HepG2 (cell line): ENCODE measurements around the gene KRTAP10-2. TPM values are rescaled to one million over a fixed set of nuclear protein-coding genes. Genes with fewer than 3 reads are reported as not detected.
A peak's percentile ranks its signal among the peaks of the same experiment; 100 is the strongest.

Experiments
- ADNP ChIP-seq: sonication (generic); formaldehyde crosslinking; IDR thresholded peaks from 2 replicates; pipeline ENCODE4 v1.4.0; 2020; ENCODE audit warnings: missing genetic modification reagents
- ARID4A ChIP-seq: sonication (generic); formaldehyde crosslinking; IDR thresholded peaks from 2 replicates; pipeline ENCODE4 v1.5.0; 2020; ENCODE audit warnings: mild to moderate bottlenecking, missing genetic modification reagents, borderline replicate concordance
- ARID5B ChIP-seq: IDR thresholded peaks from 2 replicates; pipeline ENCODE4 v1.4.0; 2020; ENCODE audit warnings: mild to moderate bottlenecking, missing genetic modification reagents
- BRCA1 ChIP-seq: sonication (generic); formaldehyde crosslinking; IDR thresholded peaks from 2 replicates; pipeline ENCODE4 v1.4.0; 2020; ENCODE audit warnings: missing genetic modification reagents
- CBX2 ChIP-seq, 2 experiments: fragments of 200-600 bp in 1 of 2; sonication (generic); formaldehyde crosslinking in 1 of 2; IDR thresholded peaks; 2 replicates each; pipeline versions ENCODE4 v1.7.0 to v1.8.1; 2018 to 2022; ENCODE audit warnings: low read depth in 2 of 2, low read length in 1 of 2, mild to moderate bottlenecking in 1 of 2, missing genetic modification reagents in 1 of 2
- FOXP1 ChIP-seq, 2 experiments: fragments of 450-650 bp in 1 of 2; IDR thresholded peaks; 2 replicates each; pipeline ENCODE4 v1.6.1; 2017 to 2018; ENCODE audit warnings: antibody characterized with exemption in 1 of 2
- GATAD2A ChIP-seq: IDR thresholded peaks from 2 replicates; pipeline ENCODE4 v1.6.1; 2016
- MAZ ChIP-seq, 2 experiments: sonication (generic) in 1 of 2; formaldehyde crosslinking in 1 of 2; IDR thresholded peaks; 2 replicates each; pipeline versions ENCODE4 v1.5.0 to v1.6.1; 2012 to 2020; ENCODE audit warnings: low read depth in 2 of 2, mild to moderate bottlenecking in 2 of 2, borderline replicate concordance in 1 of 2, improper control_type of control experiment in 1 of 2, low read length in 1 of 2, missing genetic modification reagents in 1 of 2, moderate library complexity in 1 of 2
- NCOA5 ChIP-seq: sonication (generic); formaldehyde crosslinking; IDR thresholded peaks from 2 replicates; pipeline ENCODE4 v1.4.0; 2020; ENCODE audit warnings: missing genetic modification reagents
- NCOR1 ChIP-seq: fragments of 200-600 bp; sonication (generic); IDR thresholded peaks from 2 replicates; pipeline ENCODE4 v1.7.0; 2017; ENCODE audit warnings: antibody characterized with exemption, low read length, borderline replicate concordance
- NR2F6 ChIP-seq, 2 experiments: IDR thresholded peaks; 2 replicates each; pipeline ENCODE4 v1.6.1; 2016; ENCODE audit warnings: antibody characterized with exemption in 1 of 2, mild to moderate bottlenecking in 1 of 2
- RBFOX2 ChIP-seq: fragments of 200-400 bp; formaldehyde crosslinking; IDR thresholded peaks from 2 replicates; pipeline ENCODE4 v1.6.1; 2017; ENCODE audit warnings: low read depth, mild to moderate bottlenecking, low read length
- RFX1 ChIP-seq: fragments of 450-650 bp; IDR thresholded peaks from 2 replicates; pipeline ENCODE4 v1.6.1; 2017
- SMARCC2 ChIP-seq: fragments of 450-650 bp; IDR thresholded peaks from 2 replicates; pipeline ENCODE4 v1.6.1; 2017; ENCODE audit warnings: antibody characterized with exemption, mild to moderate bottlenecking
- SOX13 ChIP-seq, 3 experiments: fragments of 450-650 bp in 1 of 3; sonication (generic) in 1 of 3; formaldehyde crosslinking in 1 of 3; IDR thresholded peaks in 2 of 3; conservative IDR thresholded peaks in 1 of 3; 2 replicates each; pipeline versions ENCODE4 v1.5.0 to v1.6.1; 2016 to 2020; ENCODE audit warnings: antibody characterized with exemption in 1 of 3, mild to moderate bottlenecking in 1 of 3, missing compliant biosample characterization in 1 of 3, missing genetic modification reagents in 1 of 3, moderate library complexity in 1 of 3
- SP1 ChIP-seq, 2 experiments: fragments of 450-650 bp in 1 of 2; sonication (generic) in 1 of 2; formaldehyde crosslinking in 1 of 2; IDR thresholded peaks; 2 replicates each; pipeline versions ENCODE4 v1.4.0 to v1.6.1; 2016 to 2020; ENCODE audit warnings: missing genetic modification reagents in 1 of 2
- TAF1 ChIP-seq: sonication (generic); formaldehyde crosslinking; IDR thresholded peaks from 2 replicates; pipeline ENCODE4 v1.4.0; 2020; ENCODE audit warnings: missing genetic modification reagents
- ZNF207 ChIP-seq: fragments of 450-650 bp; IDR thresholded peaks from 2 replicates; pipeline ENCODE4 v1.6.1; 2016; ENCODE audit warnings: antibody characterized with exemption, borderline replicate concordance
- ZNF44 ChIP-seq: sonication (generic); formaldehyde crosslinking; IDR thresholded peaks from 2 replicates; pipeline ENCODE4 v1.5.1; 2020; ENCODE audit warnings: mild to moderate bottlenecking, missing genetic modification reagents
- ZNF546 ChIP-seq: sonication (generic); formaldehyde crosslinking; conservative IDR thresholded peaks from 2 replicates; pipeline ENCODE4 v1.8.1; 2023; ENCODE audit warnings: mild to moderate bottlenecking, missing genetic modification reagents
- ZNF749 ChIP-seq: sonication (generic); formaldehyde crosslinking; IDR thresholded peaks from 2 replicates; pipeline ENCODE4 v1.8.0; 2022; ENCODE audit warnings: mild to moderate bottlenecking, missing genetic modification reagents, moderate library complexity, borderline replicate concordance
- polyA plus RNA-seq, 8 experiments: library from polyadenylated mRNA; depleted of rRNA in 3 of 8; stranded (reverse) in 7 of 8; unstranded in 1 of 8; fragments of >200 nt; fragmentation: Illumina TruSeq in 4 of 8; extraction: Trizol in 4 of 8; gene quantifications; 2 replicates each; pipeline versions ENCODE4 v1.2.1 to v1.2.3, GENCODE V29; 2011 to 2016; ENCODE audit warnings: low read depth in 4 of 8, missing spikeins in 1 of 8, mixed read lengths in 1 of 8; ENCODE audit not compliant: insufficient read depth in 1 of 8
- total RNA-seq, 5 experiments: library from RNA; depleted of rRNA; stranded (reverse); fragments of >200 nt; fragmentation: Illumina TruSeq; extraction: Trizol; gene quantifications; 2 replicates each; pipeline ENCODE4 v1.2.3, GENCODE V29; 2016; ENCODE audit warnings: low read depth in 1 of 5

Gene KRTAP10-2
- total and polyA plus RNA-seq, 2 of the 13 experiments (the other 11 are each of a cell fraction or from before 2014, with no cell fraction given): not detected

GRCh38 chr21:44514746-44515358 lies 36.5 kb downstream of the KRTAP10-2 start (continued):
- TF ChIP-seq NCOR1 (peak; percentile 63; the same call in 1 of the 2 replicates), BRCA1 (CRISPR knock-in tag) (no peak), ARID5B (CRISPR knock-in tag) (peak; percentile 48), ZNF749 (CRISPR knock-in tag) (no peak), RBFOX2 (no peak), NR2F6 (IDR thresholded peaks at IDR 0.05) (no peak), NR2F6 (CRISPR knock-in tag; IDR thresholded peaks at IDR 0.05) (0 out of 2 replicates have a peak, but pooled peaks have one; percentile 15), SMARCC2 (no peak), ZNF207 (no peak), SOX13 (IDR thresholded peaks at IDR 0.05) (no peak), SOX13 (CRISPR knock-in tag; conservative IDR thresholded peaks at IDR 0.05 in 1 of 2, IDR thresholded peaks at IDR 0.05 in 1 of 2) (peak in 1 of 2 experiments; percentile 35; a peak in 1 of 4 replicates), ZNF546 (no peak), FOXP1 (IDR thresholded peaks at IDR 0.05) (peak; percentile 85), FOXP1 (CRISPR knock-in tag; IDR thresholded peaks at IDR 0.05) (peak; percentile 81), ADNP (CRISPR knock-in tag) (no peak), SP1 (IDR thresholded peaks at IDR 0.05) (no peak), SP1 (CRISPR knock-in tag; IDR thresholded peaks at IDR 0.05) (no peak), TAF1 (CRISPR knock-in tag) (no peak), NCOA5 (CRISPR knock-in tag) (no peak), ZNF44 (CRISPR knock-in tag) (no peak), MAZ (IDR thresholded peaks at IDR 0.05; ENCODE audit: borderline replicate concordance, low read depth, low read length) (no peak), MAZ (CRISPR knock-in tag; IDR thresholded peaks at IDR 0.05; ENCODE audit: low read depth) (peak; percentile 56; the same call in 1 of the 2 replicates), RFX1 (no peak), CBX2 (IDR thresholded peaks at IDR 0.05; ENCODE audit: low read depth, low read length) (no peak), CBX2 (CRISPR knock-in tag; IDR thresholded peaks at IDR 0.05; ENCODE audit: low read depth) (no peak), ARID4A (0 out of 2 replicates have a peak, but pooled peaks have one; percentile 21), GATAD2A (CRISPR knock-in tag) (peak; percentile 81)
